Measurements from ENCODE around the gene CENPC.
"Not testable (repeated sequence)": the region's sequence is repeated elsewhere in the genome, so short reads cannot be mapped to it uniquely, and the experiment has no call there.

The CENPC gene

DNA sequence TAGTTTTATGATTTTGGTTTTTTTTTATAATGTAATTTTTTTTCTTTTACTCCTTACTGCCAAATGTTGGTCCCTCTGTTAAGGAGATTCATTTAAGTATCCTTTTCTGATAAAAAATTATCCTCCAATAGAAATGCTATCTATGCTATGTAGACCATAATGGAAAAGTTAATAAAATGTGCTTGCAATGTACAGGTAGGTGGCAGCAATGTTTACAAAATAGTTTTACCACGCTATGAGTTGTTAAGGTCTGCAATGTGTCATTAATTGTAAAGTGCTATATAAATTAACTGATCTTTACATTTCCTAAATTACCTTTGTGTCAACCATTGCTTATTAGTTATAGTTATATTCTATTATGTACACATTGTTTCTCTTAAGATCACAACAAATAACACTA, 3.8 kb upstream of the CENPC start:
- peak; percentile 23 for DNase-seq

DNA sequence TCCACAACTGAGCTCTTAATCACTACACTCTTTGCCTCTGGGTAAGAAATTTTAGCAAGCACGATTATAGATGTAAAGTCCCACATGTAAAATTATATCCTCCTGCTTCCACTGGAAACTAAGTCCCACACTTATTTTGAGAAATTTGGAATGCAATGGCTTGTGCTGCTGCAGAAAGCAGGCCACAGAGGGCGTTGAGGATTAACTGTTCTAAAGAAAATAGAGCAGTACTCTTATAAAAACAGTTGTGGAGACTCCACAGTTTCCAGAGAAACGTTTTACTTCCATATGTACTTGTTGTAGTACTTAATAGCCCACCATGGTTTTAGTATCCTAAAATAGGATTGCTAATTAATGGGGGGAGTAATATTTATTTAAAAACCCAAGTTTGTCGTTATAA, 1.7 kb upstream of the CENPC start:
- no peak for DNase-seq

DNA sequence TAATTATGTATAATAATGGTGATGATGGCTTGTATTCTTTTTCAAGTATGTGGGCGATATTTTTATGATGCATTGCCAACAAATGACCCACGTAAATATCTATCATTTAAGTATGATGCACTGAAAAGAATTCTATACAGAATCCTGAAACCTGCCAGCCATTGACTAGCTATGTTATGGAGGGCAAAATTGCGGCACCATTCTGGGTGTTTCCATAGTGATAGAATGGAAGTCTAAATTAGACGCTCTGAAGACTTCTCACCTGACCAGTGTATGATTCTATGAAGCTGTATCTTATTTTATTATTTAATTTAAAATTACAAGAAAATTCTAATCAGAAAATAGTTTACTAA, 677 bp upstream of the CENPC start:
- peak; percentile 38 for DNase-seq

DNA sequence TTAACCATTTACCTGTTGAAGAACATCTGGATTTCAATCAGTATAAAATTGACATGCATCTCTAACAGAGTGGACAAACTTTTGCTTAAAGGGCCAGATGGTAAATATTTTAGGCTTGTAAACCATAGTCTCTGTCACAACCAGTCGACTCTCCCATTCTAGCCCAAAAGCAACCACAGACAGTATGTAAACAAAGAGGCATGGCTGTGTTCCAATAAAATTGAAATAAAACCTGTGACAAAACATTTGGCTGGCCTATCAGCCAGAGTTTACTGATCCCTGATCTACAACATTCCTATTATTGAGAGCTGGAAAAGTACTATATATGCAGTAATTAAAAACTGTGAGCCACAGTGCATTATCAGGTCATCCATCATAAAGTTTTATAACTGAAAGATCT, 3.2 kb downstream of the CENPC start:
- no peak for DNase-seq

DNA sequence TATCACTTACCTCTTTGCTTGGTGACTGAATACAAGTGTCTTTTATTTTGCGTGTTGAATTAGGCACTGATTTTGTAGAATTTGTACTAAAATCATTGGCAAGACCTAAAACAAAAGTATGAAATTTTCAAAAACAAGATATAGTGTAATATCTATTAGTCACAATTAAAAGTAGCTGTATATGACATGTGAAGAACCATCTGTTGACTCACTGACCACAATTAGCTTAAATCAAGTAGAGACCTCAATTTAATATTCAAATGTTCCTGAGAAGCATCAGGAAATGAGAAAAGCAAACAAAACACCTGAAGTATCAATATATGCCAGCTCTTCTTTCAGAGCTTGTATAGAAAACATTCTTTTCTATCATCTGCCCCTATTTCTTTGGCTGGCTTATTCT, 5.5 kb downstream of the CENPC start:
- DNase-seq = no peak

DNA sequence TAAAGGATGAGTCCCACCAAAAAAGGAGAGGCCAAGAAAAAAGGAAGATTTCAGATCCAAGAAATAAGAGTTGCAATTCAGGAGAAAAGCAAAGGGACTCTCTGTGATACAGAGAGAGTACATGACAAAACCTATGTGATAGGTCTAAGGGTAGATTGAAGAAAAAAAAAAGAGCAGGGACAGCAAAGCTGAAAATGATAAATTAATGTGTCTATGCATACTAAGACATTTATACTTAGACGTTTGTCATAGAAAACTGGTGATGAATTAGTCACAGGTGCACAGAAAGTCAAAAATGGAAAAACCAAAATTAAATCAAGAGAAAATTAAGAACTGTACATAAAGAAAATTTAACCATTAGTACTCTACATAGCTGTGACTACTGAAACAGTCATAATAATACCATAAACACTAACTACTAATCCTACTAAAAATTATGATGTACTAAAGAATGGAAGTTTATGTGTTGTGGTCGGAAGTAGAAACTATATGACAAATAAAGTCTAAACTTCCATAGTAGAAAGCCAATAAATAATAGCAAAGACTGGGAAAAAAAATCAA, 9.9 kb downstream of the CENPC start:
- DNase-seq = no peak

DNA sequence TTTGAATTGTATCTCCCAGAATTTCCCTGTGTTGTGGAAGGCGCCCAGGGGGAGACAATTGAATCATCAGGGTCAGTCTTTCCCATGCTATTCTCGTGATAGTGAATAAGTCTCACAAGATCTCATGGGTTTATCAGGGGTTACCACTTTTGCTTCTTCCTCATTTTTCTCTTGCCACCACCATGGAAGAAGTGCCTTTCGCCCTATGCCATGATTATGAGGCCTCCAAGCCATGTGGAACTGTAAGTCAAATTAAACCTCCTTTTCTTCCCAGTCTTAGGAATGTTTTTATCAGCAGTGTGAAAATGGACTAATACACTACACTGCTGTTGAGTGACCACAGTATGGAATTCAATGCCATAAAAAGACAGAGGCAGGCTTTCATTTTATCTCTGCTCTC, 12.2 kb downstream of the CENPC start:
- no peak for DNase-seq

DNA sequence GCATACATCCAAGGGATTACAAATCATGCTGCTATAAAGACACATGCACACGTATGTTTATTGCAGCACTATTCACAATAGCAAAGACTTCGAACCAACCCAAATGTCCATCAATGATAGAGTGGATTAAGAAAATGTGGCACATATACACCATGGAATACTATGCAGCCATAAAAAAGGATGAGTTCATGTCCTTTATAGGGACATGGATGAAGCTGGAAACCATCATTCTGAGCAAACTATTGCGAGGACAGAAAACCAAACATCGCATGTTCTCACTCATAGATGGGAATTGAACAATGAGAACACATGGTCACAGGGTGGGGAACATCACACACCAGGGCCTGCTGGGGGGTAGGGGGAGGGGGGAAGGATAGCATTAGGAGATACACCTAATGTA, 12.9 kb downstream of the CENPC start:
- not testable (repeated sequence) for DNase-seq

DNA sequence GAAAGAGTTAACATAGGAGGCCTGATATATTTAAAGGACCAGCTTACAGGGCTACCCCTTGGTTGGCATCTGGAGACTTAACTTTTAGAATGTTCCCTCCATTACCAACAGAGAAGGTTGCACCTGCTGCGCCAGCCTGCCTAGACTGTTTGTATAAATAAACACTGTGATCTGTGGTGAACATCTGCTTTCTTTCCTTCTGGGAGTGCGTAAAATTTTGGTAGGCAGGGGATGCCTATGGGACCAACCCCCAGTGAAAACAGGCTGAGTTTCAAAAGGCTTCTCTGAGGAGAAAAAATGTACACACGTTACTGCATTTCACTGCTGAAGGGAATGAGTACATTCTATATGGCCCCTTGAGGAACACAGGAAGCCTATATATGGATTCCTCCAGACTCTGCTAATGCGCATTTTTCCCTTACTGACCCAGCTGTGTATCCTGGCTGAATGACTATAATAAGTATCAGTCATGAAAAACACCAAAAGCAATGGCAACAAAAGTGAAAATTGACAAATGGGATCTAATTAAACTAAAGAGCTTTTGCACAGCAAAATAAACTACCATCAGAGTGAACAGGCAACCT, 13.8 kb downstream of the CENPC start:
- peak; percentile 42 for DNase-seq

DNA sequence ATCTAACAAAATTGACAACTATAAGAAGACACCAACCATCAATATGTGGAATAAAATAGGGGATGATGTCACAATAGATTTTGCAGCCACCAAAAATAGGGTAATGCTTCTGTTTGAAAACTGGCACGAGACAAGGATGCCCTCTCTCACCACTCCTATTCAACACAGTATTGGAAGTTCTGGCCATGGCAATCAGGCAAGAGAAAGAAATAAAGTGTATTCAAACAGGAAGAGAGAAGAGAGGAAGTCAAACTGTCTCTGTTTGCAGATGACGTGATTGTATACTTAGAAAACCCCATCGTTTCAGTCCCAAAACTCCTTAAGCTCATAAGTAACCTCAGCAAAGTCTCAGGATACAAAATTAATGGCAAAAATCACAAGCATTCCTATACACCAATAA, 21.2 kb downstream of the CENPC start:
- not testable (repeated sequence) for DNase-seq

DNA sequence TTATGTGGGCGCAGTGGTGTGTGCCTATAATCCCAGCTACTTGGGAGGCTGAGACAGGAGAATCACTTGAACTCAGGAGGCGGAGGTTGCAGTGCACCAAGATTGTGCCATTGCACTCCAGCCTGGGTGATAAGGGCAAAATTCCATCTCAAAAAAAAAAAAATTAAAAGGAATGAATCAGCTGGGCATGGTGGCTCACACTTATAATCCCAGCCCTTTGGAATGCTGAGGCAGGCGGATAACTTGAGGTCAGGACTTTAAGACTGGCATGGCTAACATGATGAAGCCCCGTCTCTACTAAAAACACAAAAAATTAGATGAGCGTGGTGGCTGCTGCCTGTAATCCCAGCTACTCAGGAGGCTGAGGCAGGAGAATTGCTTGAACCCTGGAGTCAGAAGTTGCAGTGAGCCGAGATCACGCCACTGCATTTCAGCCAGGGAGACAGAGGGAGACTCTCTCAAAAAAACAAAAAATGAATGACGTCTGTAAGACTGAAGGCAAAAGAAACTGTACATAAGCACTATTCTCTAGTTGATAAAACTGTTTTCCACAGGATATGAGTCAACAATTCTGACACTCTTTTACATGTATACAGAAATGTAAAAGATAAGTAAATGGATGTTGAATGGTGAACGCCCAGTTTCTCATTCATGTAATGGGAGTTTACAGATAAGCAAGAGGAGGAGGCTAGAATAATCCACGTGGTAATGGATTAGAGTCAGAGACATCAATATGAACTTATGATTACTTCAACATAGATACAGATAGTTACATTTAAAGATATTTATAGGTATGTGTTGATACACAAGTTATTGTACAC, 22.2 kb downstream of the CENPC start:
- no peak for DNase-seq

DNA sequence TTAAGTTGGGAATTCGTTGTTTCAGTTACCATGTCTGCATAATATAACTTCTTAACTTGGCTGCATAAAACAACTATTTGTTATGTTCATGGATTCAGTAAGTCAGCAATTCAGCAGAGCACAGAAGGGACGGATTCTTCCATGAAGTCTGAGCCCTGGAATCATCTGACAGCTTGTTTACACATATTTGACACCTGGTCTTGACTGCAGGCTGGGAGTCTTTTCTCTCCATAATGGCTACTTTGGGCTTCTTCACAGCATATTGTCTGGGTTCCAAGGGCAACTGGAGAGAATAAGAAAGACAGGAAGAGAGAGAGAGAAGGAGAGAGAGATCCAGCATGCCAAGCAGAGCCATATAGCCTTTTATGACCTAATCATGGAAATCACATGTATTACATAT, 23.1 kb downstream of the CENPC start:
- DNase-seq = no peak

DNA sequence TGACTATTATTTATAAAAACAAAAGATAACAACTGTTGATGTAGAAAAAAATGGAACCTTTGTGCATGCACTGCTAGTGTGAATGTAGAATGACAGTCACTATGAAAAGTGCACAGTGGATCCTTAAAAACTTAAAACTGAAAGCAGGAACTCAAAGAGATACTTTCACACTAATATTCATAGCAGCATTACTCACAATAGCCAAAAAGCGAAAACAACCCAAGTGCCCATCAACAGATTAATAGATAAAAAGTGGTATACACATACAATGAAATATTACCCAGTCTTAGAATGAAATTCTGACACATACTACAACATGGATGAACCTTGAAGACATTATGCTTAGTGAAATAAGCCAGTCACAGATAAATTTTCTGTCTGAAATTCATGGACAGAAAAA, 23.8 kb downstream of the CENPC start:
- DNase-seq = no peak

DNA sequence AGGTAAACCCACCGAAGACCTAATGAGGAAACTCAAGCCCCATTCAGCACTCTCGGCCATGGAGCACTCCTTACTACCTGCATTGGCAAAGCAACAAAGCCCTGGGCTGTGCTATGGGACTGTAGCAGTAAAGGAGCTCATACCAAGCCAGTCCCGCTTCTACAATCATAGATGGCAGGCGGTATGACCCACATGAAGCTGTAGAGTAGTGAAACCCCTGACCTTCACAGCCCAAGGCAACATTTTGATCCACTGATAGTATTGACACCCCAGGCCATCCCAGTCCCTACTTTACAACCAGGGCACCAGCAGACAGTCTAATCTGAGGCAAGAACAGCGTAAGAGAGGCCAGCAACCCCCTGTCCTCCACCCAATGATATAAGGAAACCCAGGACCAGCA, 25.2 kb downstream of the CENPC start:
- DNase-seq = no peak

DNA sequence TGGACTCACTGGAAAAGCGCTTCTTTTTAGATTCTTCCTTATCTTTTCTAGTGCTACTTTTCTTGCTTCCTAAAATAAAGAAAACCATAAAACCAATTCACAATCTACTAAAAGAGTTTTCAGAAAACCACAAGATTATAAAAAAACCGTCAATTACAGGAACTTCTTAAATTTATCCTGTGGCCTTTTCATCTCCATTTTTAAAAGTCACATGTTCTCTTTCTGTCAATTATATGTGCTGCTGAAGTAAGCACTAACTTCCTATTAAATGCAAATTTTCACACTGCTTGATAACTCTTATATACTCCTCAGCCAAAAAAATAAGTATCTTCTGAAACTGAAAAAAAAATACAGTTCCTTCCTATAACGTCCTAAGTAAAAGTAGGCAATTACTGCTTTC, 32.8 kb downstream of the CENPC start:
- no peak for DNase-seq

DNA sequence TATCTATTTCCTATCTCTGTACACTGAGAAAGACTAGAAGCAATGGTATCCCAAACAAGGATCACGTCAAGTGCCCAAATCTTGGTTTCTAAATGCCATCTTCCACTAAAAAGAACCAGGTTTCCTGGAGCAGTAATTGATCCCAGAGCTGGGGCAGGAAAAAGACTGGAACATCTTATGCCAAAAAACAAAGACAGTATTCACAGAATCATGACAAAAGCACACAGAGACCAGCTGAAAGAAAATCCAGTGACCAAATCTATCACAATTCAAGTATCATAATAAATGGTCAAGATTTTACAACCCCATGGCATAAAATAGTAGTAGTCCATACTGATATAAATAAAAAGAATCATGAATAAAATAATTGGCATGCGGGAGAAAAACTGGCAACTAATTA, 44.9 kb downstream of the CENPC start:
- no peak for DNase-seq

DNA sequence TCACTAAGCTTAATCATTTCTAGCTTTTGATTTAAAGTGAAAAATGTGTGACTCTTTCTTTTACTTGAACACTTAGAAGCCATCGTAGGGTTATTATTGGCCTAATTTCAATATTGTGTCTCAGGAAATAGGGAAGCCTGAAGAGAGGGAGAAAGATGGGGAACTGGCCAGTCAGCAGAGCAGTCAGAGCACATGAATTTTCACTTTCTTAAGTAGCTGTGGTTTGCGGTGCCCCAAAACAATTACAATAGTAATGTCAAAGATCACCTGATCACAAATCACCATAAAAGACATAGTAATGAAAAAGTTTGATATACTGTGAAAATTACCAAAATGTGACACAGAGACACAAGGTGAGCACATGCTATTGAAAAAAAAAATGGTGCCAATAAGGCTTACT, 45.5 kb downstream of the CENPC start:
- no peak for DNase-seq

DNA sequence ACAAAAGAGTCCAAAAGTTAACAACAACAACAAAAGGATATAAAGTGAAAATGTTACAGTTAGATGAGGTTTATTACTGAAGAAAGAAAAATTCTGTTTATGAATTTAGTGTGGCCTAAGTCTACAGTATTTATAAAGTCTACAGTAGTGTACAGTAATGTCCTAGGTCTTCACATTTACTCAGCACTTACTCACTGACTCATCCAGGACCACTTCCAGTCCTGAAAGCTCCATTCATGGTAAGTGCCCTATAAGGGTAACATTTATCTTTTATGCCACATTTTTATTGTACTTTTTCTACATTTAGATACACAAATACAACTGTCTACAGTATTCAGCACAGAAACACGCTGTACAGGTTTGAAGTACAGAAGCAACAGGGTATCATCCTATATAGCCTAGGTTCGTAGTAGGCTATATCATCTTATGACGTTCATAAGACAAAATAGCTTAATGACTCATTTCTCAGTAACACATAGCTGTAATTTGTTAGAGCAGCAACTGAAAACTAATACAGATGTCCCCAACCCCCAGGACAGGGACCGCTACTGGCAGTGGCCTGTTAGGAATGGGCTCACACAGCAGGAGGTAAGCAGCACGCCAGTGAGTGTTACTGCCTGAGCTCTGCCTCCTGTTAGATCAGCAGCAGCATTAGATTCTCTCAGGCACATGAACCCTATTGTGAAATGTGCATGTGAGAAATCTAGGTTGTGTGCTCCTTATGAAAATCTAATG, 61.3 kb downstream of the CENPC start:
- no peak for DNase-seq

DNA sequence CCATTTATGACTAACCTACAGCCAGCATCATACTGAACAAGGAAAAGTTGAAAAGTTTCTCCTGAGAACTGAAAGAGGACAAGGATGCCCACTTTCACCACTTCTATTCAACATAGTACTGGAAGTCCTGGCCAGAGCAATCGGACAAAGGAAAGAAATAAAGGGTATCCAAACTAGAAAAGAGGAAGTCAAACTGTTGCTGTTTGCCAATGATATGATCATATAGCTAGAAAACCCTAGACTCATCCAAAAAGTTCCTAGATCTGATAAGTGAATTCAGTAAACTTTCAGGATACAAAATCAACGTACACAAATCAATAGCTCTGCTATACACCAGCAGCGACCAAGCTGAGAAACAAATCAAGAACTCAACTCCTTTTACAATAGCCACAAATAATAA, 64.5 kb downstream of the CENPC start:
- DNase-seq = no peak

DNA sequence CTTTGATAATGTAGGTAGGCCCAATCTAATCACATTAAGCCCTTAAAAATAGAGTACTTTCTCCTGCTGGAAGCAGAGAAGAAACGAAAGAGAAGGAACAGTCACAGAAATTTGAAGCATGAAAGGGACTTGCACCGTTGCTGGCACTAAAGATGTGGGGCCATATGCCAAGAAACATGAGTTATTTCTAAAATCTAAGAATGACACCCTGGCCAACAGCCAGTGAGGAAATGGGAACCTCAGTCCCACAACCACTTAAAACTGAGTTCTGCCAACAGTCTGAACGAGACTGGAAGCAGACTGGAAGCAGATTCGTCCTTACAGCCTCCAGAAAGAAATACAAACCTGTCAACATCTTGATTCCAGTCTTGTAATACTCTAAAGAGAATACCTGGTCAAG, 70.1 kb downstream of the CENPC start:
- DNase-seq = no peak

DNA sequence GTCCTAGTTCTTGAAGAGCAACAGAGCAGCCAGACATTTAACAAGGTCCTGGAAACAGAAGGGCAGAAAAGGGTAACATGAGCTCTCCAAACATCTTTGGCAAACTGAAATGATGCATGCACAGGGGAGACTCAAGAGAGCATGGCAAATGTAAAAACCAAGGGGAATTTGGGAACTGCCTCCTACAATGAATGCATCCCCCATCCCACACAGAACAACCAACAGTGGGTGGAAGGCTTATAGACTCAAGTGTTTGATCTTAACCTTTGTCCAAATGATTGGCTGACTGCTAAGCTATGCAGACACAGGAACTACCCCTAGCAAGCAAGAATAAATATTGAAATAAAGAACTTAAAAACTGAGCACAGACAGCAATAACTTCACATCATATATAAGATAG, 74.4 kb downstream of the CENPC start:
- no peak for DNase-seq

DNA sequence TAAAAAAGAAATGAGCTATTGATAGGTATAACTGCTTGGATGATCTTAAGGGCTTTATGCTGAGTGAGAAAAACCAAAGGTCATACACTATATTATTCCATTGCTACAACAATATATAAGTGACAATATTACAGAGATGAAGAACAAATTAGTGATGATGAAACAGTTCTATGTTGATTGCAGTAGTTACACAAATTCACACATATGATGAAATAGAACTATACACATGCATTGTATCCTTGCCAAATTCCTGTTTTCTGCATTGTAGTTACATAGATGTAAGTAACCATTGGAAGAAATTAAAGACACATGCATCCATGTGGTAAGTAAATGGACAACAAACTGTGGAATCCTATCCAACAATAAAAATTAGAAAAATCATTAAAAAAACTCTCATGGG, 76.5 kb downstream of the CENPC start:
- DNase-seq = no peak

DNA sequence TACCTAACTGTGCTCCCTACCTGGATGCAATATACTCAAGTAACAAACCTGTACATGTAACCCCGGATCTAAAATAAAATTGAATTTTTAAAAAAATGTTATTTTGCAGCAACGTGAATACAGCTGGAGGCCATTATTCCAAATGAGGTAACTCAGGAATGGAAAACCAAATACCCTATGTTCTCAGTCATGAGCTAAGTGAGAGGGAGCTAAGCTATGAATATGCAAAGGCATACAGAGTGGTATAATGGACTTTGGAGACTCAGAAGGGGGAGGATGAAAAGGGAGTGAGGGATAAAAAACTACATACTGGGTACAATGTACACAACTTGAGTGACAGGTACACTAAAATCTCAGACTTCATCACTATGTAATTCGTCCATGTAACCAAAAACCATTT, 78.6 kb downstream of the CENPC start:
- no peak for DNase-seq

DNA sequence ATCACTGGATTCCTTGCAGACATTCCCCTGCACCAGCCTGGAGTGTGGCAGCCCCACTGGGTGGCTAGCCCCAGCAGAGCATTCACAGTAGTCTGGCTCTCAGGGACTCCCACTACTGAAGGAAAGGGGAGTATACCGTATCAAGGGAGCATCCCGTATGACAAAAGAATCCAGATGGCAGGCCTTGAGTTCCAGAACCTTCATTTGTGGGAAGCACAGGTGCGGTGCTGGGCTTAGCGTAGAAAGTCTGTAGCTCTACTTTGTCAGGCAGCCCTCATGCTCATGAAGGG, 79.6 kb downstream of the CENPC start:
- DNase-seq = no peak

Data from NCI-H1694 treated with DMSO at 0.1 percent for 48 hours (cell line).